ENCODE data around the gene ARHGEF26.

The ARHGEF26 gene

DNA sequence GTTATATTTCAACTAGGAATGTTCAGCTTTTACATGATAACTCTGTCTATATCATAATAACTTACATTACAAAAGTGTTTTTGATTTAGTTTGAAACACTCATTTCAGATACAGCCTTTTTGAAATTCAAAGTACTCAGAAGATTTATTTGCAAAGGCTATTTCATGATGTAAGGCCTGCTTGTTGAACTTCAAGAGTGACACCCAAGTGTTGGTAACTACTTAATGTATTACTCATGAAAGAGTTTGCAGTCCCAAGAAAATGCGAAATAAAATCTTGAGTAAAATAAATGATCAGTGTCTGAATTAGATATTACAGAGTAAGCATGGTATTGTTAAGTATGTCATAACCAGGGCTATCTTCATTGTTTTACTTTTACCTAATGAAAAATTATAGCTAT is 35.3 kb downstream of the ARHGEF26 start:
- no peak overlapping the region for H3K4me3 ChIP-seq (ENCODE audit: low read depth, low read length)
- TF ChIP-seq POLR2A (IDR thresholded peaks at IDR 0.05; ENCODE audit: extremely low read depth, insufficient read length) = no peak
- TF ChIP-seq, protein P1, sequence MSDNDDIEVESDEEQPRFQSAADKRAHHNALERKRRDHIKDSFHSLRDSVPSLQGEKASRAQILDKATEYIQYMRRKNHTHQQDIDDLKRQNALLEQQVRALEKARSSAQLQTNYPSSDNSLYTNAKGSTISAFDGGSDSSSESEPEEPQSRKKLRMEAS (IDR thresholded peaks at IDR 0.05; ENCODE audit: low read depth, low read length) = no peak
- TF ChIP-seq, protein P2, sequence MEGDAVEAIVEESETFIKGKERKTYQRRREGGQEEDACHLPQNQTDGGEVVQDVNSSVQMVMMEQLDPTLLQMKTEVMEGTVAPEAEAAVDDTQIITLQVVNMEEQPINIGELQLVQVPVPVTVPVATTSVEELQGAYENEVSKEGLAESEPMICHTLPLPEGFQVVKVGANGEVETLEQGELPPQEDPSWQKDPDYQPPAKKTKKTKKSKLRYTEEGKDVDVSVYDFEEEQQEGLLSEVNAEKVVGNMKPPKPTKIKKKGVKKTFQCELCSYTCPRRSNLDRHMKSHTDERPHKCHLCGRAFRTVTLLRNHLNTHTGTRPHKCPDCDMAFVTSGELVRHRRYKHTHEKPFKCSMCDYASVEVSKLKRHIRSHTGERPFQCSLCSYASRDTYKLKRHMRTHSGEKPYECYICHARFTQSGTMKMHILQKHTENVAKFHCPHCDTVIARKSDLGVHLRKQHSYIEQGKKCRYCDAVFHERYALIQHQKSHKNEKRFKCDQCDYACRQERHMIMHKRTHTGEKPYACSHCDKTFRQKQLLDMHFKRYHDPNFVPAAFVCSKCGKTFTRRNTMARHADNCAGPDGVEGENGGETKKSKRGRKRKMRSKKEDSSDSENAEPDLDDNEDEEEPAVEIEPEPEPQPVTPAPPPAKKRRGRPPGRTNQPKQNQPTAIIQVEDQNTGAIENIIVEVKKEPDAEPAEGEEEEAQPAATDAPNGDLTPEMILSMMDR (IDR thresholded peaks at IDR 0.05; ENCODE audit: low read depth, low read length) = no peak
- no peak for TF ChIP-seq MYC (IDR thresholded peaks at IDR 0.05; ENCODE audit: low read depth, low read length)
- DNase-seq (ENCODE audit: low read depth) = no peak

DNA sequence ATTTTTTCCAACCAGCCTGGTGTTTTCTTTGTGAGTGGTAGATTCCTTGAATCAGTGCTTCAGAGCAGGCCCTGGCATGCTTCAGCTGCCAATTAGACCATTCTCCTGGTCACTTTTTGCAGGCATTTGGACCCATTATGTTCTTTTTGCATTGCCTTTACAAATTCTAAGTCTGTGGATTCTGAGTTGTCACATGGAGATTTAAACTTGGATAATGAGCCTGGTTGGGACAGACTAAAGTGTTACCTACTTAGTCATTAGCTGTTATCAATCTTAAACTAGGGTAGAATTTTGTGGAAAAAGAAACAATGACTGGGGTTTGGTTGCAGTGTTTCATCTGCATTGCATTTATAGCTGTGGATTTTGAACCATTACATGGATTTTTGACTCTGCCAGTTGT is 40.6 kb downstream of the ARHGEF26 start:
- no peak for DNase-seq (ENCODE audit: low read depth)
- H3K4me3 ChIP-seq (ENCODE audit: low read depth, low read length) = no peak overlapping the region
- TF ChIP-seq, protein P1 (IDR thresholded peaks at IDR 0.05; ENCODE audit: low read depth, low read length) = no peak
- TF ChIP-seq MYC (IDR thresholded peaks at IDR 0.05; ENCODE audit: low read depth, low read length) = no peak
- TF ChIP-seq POLR2A (IDR thresholded peaks at IDR 0.05; ENCODE audit: extremely low read depth, insufficient read length) = no peak
- TF ChIP-seq, protein P2 (IDR thresholded peaks at IDR 0.05; ENCODE audit: low read depth, low read length) = no peak

DNA sequence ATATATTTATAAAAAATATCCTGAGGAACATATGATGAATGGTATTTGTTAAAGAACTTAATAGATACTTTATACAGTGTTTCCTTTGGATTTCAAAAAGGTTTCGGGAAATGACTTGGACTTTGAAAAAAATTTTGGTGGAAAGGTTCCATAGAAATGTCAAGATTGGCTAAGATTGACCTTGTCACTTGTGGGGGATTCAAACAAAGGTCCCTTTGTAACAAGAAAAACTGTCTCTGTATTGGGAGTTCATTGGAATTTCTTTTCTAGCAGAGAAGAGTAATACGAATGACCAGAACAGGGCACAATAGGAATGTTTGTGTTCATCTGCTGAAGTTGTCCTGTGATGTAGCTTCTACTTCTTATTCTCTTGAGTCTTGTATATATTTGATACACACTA is 43.2 kb downstream of the ARHGEF26 start:
- no peak for DNase-seq (ENCODE audit: low read depth)
- TF ChIP-seq MYC (IDR thresholded peaks at IDR 0.05; ENCODE audit: low read depth, low read length) (no peak), POLR2A (IDR thresholded peaks at IDR 0.05; ENCODE audit: extremely low read depth, insufficient read length) (no peak)
- TF ChIP-seq, protein P2 (IDR thresholded peaks at IDR 0.05; ENCODE audit: low read depth, low read length) = no peak
- TF ChIP-seq, protein P1 (IDR thresholded peaks at IDR 0.05; ENCODE audit: low read depth, low read length) = no peak
- H3K4me3 ChIP-seq (ENCODE audit: low read depth, low read length) = no peak overlapping the region

DNA sequence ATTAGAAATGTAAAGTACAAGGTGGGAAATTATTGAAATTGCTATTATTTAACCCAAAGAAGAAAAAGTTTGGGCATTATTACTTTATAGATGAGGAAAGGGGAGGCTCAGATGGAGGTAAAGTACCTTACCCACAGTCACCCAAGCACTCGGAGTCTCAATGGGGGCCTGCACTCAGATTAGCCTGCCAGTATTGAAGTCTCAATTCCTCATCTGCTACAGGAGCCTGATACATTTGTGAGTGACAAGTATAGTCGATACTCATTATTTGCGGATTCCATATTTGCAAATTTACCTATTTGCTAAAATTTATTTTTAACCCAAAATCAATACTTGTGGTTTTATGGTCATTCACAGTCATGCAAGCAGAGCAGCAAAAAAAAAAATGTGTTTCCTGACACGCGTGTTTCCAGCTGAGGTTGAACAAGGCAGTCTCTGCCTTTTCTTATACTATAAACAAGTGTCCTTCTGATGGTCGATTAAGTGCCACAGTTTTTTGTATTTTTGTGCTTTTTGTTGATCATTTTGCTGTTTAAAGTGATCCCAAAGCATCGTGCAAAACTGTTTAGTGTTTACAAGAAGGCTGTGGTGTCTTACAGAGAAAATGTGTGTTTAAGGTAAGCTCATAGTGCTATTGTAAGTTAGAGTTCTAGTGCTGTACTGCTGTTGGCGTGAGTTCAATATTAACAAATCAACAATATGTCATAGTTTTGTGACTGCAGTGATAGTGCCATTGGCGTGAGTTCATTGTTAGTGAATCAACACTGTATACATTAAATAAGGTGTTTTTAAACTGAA is 48.0 kb downstream of the ARHGEF26 start:
- no peak overlapping the region for H3K4me3 ChIP-seq (ENCODE audit: low read depth, low read length)
- no peak for DNase-seq (ENCODE audit: low read depth)
- TF ChIP-seq MYC (IDR thresholded peaks at IDR 0.05; ENCODE audit: low read depth, low read length) = no peak
- TF ChIP-seq, protein P2 (IDR thresholded peaks at IDR 0.05; ENCODE audit: low read depth, low read length) = no peak
- TF ChIP-seq POLR2A (IDR thresholded peaks at IDR 0.05; ENCODE audit: extremely low read depth, insufficient read length) = no peak
- TF ChIP-seq, protein P1 (IDR thresholded peaks at IDR 0.05; ENCODE audit: low read depth, low read length) = no peak

DNA sequence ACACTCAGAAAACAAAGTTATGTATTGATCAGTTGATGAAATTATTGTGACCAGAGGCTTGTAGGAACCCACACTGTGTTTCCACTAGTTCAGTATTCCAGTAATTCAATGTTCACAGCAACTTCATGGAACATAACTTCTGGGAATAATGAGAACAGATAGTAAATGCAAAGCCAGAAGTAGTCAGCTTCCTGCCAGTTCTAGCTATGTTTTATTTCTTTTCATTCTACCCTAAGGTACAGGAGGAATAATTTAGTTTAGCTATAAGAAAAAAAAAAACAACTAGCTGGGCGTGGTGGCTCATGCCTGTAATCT is 48.6 kb downstream of the ARHGEF26 start:
- TF ChIP-seq, protein P1 (IDR thresholded peaks at IDR 0.05; ENCODE audit: low read depth, low read length) = no peak
- no peak for TF ChIP-seq MYC (IDR thresholded peaks at IDR 0.05; ENCODE audit: low read depth, low read length)
- TF ChIP-seq POLR2A (IDR thresholded peaks at IDR 0.05; ENCODE audit: extremely low read depth, insufficient read length) = no peak
- TF ChIP-seq, protein P2 (IDR thresholded peaks at IDR 0.05; ENCODE audit: low read depth, low read length) = no peak
- H3K4me3 ChIP-seq (ENCODE audit: low read depth, low read length) = no peak overlapping the region

More for the DNA sequence above, 48.6 kb downstream of the ARHGEF26 start:
- no peak for DNase-seq (ENCODE audit: low read depth)
